Kidney tubule cell (primary cell): ENCODE data around the gene KIF3B.
A peak's percentile ranks its signal among the peaks of the same experiment; 100 is the strongest.
"Not testable (repeated sequence)": the region's sequence is repeated elsewhere in the genome, so short reads cannot be mapped to it uniquely, and the experiment has no call there.

ENCODE experiments used
- DNase-seq: peaks from one replicate; pipeline ENCODE4 v3.0.0-alpha.2; 2018; ENCODE audit warnings: low spot score

Gene KIF3B

GRCh38 chr20:32277361-32278198 is at the start of gene KIF3B:
Gene KIF3B (plus strand): TSS chr20:32277651. CDS start chr20:32309778, 32,127 bp downstream.
- DNase-seq, result peak; percentile 91

- no peak for DNase-seq
These were observed 49.4 kb upstream of the KIF3B start for GRCh38 chr20:32227744-32228688.

- DNase-seq, result no peak
These were observed 48.2 kb upstream of the KIF3B start for GRCh38 chr20:32229251-32229747.

GRCh38 chr20:32230707-32231106 is 46.7 kb upstream of the KIF3B start:
- DNase-seq, result no peak

GRCh38 chr20:32231245-32231644 is 46.2 kb upstream of the KIF3B start:
- DNase-seq, result no peak

- no peak for DNase-seq
These were observed 45.6 kb upstream of the KIF3B start for GRCh38 chr20:32231847-32232246.

GRCh38 chr20:32232326-32232886 is 45.0 kb upstream of the KIF3B start:
- DNase-seq, result no peak

- no peak for DNase-seq
These were observed 44.2 kb upstream of the KIF3B start for GRCh38 chr20:32233286-32233685.

- no peak for DNase-seq
These were observed 43.2 kb upstream of the KIF3B start for GRCh38 chr20:32234135-32234808.

- DNase-seq, result no peak
These were observed 42.0 kb upstream of the KIF3B start for GRCh38 chr20:32235331-32236047.

GRCh38 chr20:32236048-32236533 is 41.4 kb upstream of the KIF3B start:
- DNase-seq, result no peak

GRCh38 chr20:32236819-32237218 is 40.6 kb upstream of the KIF3B start:
- DNase-seq, result no peak

- no peak for DNase-seq
These were observed 40.0 kb upstream of the KIF3B start for GRCh38 chr20:32237419-32237818.

GRCh38 chr20:32238483-32239425 is 38.7 kb upstream of the KIF3B start:
- DNase-seq, result no peak

- DNase-seq, result no peak
These were observed 37.2 kb upstream of the KIF3B start for GRCh38 chr20:32240205-32240604.

GRCh38 chr20:32241807-32242206 is 35.6 kb upstream of the KIF3B start:
- no peak for DNase-seq

- DNase-seq, result no peak
These were observed 33.2 kb upstream of the KIF3B start for GRCh38 chr20:32244150-32244823.

- DNase-seq, result no peak
These were observed 32.5 kb upstream of the KIF3B start for GRCh38 chr20:32244959-32245358.

- not testable (repeated sequence) for DNase-seq
These were observed 31.2 kb upstream of the KIF3B start for GRCh38 chr20:32246208-32246607.
